Glutamatergic neuron (in vitro differentiated cells): ENCODE data around the gene DISP2. TPM values are rescaled to one million over a fixed set of nuclear protein-coding genes. Genes with fewer than 3 reads are reported as not detected.
A peak's percentile ranks its signal among the peaks of the same experiment; 100 is the strongest.

Experiments
- DNase-seq: peaks from one replicate; pipeline ENCODE4 v3.0.0; 2022
- H3K27ac Mint-ChIP-seq: one replicate; pipeline ENCODE4 v1.8.0; 2020; ENCODE audit warnings: mild to moderate bottlenecking, mixed read lengths, inconsistent platforms; ENCODE audit not compliant: unreplicated experiment
- H3K27me3 Mint-ChIP-seq: one replicate; pipeline ENCODE4 v1.8.0; 2020; ENCODE audit warnings: mild to moderate bottlenecking, moderate library complexity, mixed read lengths, inconsistent platforms; ENCODE audit not compliant: unreplicated experiment
- H3K36me3 Mint-ChIP-seq: one replicate; pipeline ENCODE4 v1.8.0; 2020; ENCODE audit warnings: mild to moderate bottlenecking, mixed read lengths, inconsistent platforms; ENCODE audit not compliant: unreplicated experiment
- H3K4me1 Mint-ChIP-seq: one replicate; pipeline ENCODE4 v1.8.0; 2020; ENCODE audit warnings: mild to moderate bottlenecking, low read depth, mixed read lengths, inconsistent platforms; ENCODE audit not compliant: unreplicated experiment
- H3K4me3 Mint-ChIP-seq: one replicate; pipeline ENCODE4 v1.8.0; 2020; ENCODE audit warnings: mild to moderate bottlenecking, mixed read lengths, inconsistent platforms; ENCODE audit not compliant: unreplicated experiment
- H3K9me3 Mint-ChIP-seq: one replicate; pipeline ENCODE4 v1.8.0; 2020; ENCODE audit warnings: mild to moderate bottlenecking, moderate library complexity, mixed read lengths, inconsistent platforms; ENCODE audit not compliant: unreplicated experiment
- total RNA-seq: library from RNA; stranded (reverse); fragmentation: NEBNext Ultra II Directional; extraction: Animal tissue kit (Norgen Biotek cat#: 25700); gene quantifications from one replicate; pipeline ENCODE4 v1.2.1, GENCODE V29; 2021; ENCODE audit not compliant: unreplicated experiment
- TF ChIP-seq, protein P1 (sequence below): fragments of 200-600 bp; sonication (generic); IDR thresholded peaks from one replicate; pipeline ENCODE4 v1.5.0; 2021; ENCODE audit not compliant: partially characterized antibody, unreplicated experiment

DISP2 gene
- total RNA-seq, 1 donor from 2014 or later = 44.3 TPM

DNA sequence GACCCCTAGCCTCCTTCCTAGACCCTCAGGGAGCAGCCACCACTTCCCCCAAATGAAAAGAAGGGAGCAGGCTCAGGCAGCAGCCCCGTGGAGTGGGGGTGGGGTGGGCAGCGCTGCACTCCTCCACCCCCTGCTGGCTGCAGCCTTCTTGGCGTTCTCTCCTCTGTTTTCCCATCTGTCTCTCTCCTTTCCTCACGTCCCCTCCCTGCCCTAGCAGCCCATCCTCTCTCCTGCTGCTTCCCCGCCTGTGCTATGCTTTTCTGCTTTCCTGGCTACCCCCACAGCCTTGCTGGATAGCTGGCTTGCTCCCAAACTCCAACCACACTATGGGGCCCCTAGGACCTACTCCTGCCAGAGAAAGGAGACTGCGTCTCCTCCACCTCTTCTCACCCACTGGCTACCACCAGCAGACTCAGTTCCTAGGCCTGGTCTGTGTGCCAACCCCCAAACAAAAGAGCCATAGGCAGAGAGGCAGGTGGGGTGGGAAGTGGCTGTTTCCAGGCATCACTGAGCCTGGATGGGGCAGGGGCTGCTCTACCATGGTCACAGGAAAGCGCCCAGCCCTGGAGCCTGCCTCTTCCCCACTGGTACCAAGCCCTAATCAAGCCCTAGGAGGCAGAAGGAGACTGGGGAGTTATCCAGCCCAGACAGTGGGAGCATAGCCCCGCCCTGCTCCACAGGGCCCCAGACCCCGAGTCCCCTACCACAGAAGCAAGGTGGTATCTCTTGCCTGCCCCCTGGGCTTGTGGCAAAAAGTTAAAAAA is 3.4 kb upstream of the DISP2 start:
- peak overlapping the region; percentile 67 for H3K4me3 Mint-ChIP-seq
- peaks cover 17% of the 10 kb centered on the region for H3K27me3 Mint-ChIP-seq

DNA sequence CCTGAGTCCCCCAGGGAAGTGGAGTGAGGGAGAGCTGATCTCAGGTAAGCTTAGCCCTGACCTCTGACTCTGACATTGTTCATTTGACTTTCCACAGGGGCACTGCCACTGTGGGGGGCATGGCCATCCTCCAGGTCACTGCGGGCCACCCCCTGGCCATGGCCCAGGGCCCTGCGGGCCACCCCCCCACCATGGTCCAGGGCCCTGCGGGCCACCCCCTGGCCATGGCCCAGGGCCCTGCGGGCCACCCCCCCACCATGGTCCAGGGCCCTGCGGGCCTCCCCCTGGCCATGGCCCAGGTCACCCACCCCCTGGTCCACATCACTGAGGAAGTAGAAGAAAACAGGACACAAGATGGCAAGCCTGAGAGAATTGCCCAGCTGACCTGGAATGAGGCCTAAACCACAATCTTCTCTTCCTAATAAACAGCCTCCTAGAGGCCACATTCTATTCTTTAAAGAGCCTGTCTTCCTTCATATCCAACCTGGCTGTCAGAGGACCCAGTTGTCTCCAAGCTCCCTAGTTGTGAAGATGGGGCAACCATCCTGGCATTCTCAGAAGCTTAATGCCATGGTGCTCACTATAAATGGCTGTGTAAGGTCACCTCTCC is 1.9 kb upstream of the DISP2 start:
- H3K4me3 Mint-ChIP-seq = no peak overlapping the region
- H3K27ac Mint-ChIP-seq = peak overlapping the region; percentile 52
- H3K27me3 Mint-ChIP-seq = peaks cover 18% of the 10 kb centered on the region
- H3K4me1 Mint-ChIP-seq = peaks cover 49% of the 10 kb centered on the region
- no peak for DNase-seq
- H3K9me3 Mint-ChIP-seq = peaks cover 11% of the 10 kb centered on the region
- TF ChIP-seq, protein P1, sequence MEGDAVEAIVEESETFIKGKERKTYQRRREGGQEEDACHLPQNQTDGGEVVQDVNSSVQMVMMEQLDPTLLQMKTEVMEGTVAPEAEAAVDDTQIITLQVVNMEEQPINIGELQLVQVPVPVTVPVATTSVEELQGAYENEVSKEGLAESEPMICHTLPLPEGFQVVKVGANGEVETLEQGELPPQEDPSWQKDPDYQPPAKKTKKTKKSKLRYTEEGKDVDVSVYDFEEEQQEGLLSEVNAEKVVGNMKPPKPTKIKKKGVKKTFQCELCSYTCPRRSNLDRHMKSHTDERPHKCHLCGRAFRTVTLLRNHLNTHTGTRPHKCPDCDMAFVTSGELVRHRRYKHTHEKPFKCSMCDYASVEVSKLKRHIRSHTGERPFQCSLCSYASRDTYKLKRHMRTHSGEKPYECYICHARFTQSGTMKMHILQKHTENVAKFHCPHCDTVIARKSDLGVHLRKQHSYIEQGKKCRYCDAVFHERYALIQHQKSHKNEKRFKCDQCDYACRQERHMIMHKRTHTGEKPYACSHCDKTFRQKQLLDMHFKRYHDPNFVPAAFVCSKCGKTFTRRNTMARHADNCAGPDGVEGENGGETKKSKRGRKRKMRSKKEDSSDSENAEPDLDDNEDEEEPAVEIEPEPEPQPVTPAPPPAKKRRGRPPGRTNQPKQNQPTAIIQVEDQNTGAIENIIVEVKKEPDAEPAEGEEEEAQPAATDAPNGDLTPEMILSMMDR = no peak
- H3K36me3 Mint-ChIP-seq = no peaks in the 10 kb centered on the region

More for the DNA sequence above, 3.4 kb upstream of the DISP2 start:
- Mint-ChIP-seq H3K9me3 (peaks cover 11% of the 10 kb centered on the region), H3K27ac (peak overlapping the region; percentile 94), H3K4me1 (peaks cover 44% of the 10 kb centered on the region), H3K36me3 (no peaks in the 10 kb centered on the region)
- peak; percentile 81 for DNase-seq
- TF ChIP-seq, protein P1 = peak; percentile 49

DNA sequence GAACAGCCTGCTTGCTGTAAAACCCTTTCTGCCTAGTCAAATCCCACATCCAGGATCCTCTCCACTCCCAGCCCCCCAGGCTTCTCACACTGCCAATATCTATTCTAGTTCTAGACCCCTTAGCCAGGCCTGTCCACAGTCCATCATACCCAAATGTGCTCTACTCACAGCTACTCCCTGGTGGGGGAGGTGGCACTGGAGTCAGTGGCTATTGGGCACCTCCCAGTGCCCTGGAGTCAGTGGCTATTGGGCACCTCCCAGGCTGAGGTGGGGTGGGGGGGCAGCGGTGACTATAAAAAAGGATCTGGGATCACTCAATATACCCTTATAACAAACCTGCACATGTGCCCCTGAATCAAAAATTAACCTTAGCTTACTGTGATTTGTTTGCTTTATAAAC is 773 bp upstream of the DISP2 start:
- TF ChIP-seq, protein P1 = no peak
- H3K9me3 Mint-ChIP-seq = peaks cover 11% of the 10 kb centered on the region
- no peak for DNase-seq
- no peaks in the 10 kb centered on the region for H3K36me3 Mint-ChIP-seq
- peak overlapping the region; percentile 87 for H3K27ac Mint-ChIP-seq
- peaks cover 21% of the 10 kb centered on the region for H3K27me3 Mint-ChIP-seq
- H3K4me1 Mint-ChIP-seq = peaks cover 49% of the 10 kb centered on the region
- peak overlapping the region; percentile 85 for H3K4me3 Mint-ChIP-seq

DNA sequence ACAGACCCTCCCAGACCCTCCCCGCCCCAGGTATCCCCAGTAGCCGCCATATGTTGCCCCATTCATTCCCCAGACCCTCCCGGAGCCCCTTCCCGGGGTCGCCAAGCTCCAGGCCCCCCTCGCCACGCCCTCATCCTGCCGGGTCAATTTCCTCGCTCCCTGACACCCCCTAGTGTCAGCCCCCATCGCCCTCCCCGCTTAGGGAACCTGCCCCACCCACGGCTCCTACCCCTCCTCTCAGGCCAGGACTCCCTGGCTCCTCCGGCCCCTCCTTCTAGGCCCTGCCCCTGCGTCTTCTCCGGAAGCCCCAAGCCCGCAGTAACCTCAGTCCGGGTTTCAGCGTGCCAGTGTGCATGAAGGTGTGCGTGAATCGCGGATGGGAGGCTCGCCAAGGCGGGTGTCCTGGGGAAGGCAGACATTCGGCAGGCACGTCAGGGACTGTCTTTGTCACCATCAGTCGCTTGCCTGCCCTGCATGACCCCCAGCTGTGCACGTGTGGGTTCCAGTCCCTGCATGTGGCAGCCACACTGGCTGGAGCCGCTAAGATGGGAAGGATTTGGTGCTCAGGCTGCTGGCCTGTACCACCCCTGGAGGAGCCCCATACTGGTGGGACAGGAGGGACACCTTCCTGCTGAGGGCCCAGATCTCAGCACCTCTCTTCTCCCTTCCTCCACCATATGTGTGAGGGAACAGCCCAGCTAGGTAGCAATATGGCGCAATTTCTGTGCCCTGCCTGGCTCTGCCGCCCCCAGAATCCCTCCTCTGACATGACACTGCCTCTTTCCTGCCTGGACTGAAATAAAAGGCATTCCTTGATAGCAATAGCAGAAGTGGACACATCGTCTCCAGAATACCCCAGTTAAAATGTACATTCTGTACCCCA is 693 bp downstream of the DISP2 start:
- Mint-ChIP-seq H3K36me3 (no peaks in the 10 kb centered on the region), H3K4me1 (peaks cover 44% of the 10 kb centered on the region), H3K27me3 (peaks cover 20% of the 10 kb centered on the region), H3K4me3 (peak overlapping the region; percentile 91), H3K9me3 (peaks cover 11% of the 10 kb centered on the region), H3K27ac (peak overlapping the region; percentile 87)
- DNase-seq = peak; percentile 76
- TF ChIP-seq, protein P1 = peak; percentile 29
